Activated naive CD4-positive, alpha-beta T cell treated with anti-CD3 and anti-CD28 coated beads, Interleukin-2, amount 10 ng/mL, durations not matched to agents 7 days and 5 days (primary cell): ENCODE results near the gene N4BP2L1.

Experiments
- CTCF ChIA-PET: fragments of 350-600 bp; sonication (Branson Sonifier 250); formaldehyde crosslinking; loops from one replicate; lab custom pipeline; 2021; ENCODE audit warnings: antibody characterized with exemption; lab: Charles Lee
- DNase-seq: peaks from one replicate; pipeline ENCODE4 v3.0.0-alpha.2; 2020
- H3K27ac Mint-ChIP-seq: one replicate; pipeline ENCODE4 v1.8.0; 2021; ENCODE audit warnings: mild to moderate bottlenecking, moderate library complexity, mixed read lengths
- H3K27me3 Mint-ChIP-seq: one replicate; pipeline ENCODE4 v1.8.0; 2021; ENCODE audit warnings: mild to moderate bottlenecking, mixed read lengths
- H3K36me3 Mint-ChIP-seq: one replicate; pipeline ENCODE4 v1.8.0; 2021; ENCODE audit warnings: mixed read lengths
- H3K4me1 Mint-ChIP-seq: one replicate; pipeline ENCODE4 v1.8.0; 2021; ENCODE audit warnings: mixed read lengths
- H3K4me3 Mint-ChIP-seq: one replicate; pipeline ENCODE4 v1.8.0; 2021; ENCODE audit warnings: mild to moderate bottlenecking, moderate library complexity, mixed read lengths
- H3K9me3 Mint-ChIP-seq: one replicate; pipeline ENCODE4 v1.8.0; 2021; ENCODE audit warnings: mixed read lengths

N4BP2L1 gene

GRCh38 chr13:32426990-32427851 lies 709 bp downstream of the N4BP2L1 start:
- peaks cover 38% of the 10 kb centered on the region for H3K36me3 Mint-ChIP-seq
- no peaks in the 10 kb centered on the region for H3K27me3 Mint-ChIP-seq
- H3K4me1 Mint-ChIP-seq: peaks cover 42% of the 10 kb centered on the region
- peaks cover 2% of the 10 kb centered on the region for H3K9me3 Mint-ChIP-seq
- peak; percentile 75 for DNase-seq
- H3K27ac Mint-ChIP-seq: peak overlapping the region; percentile 99
- H3K4me3 Mint-ChIP-seq: peak overlapping the region; percentile 95
- CTCF ChIA-PET: interaction anchor here (1.0 to 1.8 kb wide), 5 partner anchors 18 to 591 kb away, joined by 3 to 4 read pairs (median 3); partner anchors contain the start of genes BRCA2 and ZAR1L

- Mint-ChIP-seq H3K27me3 (no peaks in the 10 kb centered on the region), H3K36me3 (peaks cover 45% of the 10 kb centered on the region), H3K4me1 (peaks cover 42% of the 10 kb centered on the region), H3K4me3 (peak overlapping the region; percentile 95), H3K27ac (peak overlapping the region; percentile 99), H3K9me3 (peaks cover 2% of the 10 kb centered on the region)
- CTCF ChIA-PET: interaction anchor here (1.2 to 1.8 kb wide), 3 partner anchors 18 to 161 kb away, joined by 3 to 4 read pairs (median 4); no protein-coding TSS in a partner anchor
- DNase-seq: peak; percentile 61
Measured at GRCh38 chr13:32426191-32426989, 1.5 kb downstream of the N4BP2L1 start.

- CTCF ChIA-PET: interaction anchor here (1.2 to 1.8 kb wide), 3 partner anchors 16 to 162 kb away, joined by 3 to 4 read pairs (median 4); no protein-coding TSS in a partner anchor
- peaks cover 3% of the 10 kb centered on the region for H3K9me3 Mint-ChIP-seq
- peak overlapping the region; percentile 99 for H3K27ac Mint-ChIP-seq
- peak overlapping the region; percentile 95 for H3K4me3 Mint-ChIP-seq
- no peaks in the 10 kb centered on the region for H3K27me3 Mint-ChIP-seq
- peaks cover 36% of the 10 kb centered on the region for H3K4me1 Mint-ChIP-seq
- no peak for DNase-seq
- H3K36me3 Mint-ChIP-seq: peaks cover 54% of the 10 kb centered on the region
Measured at GRCh38 chr13:32425158-32425557, 2.8 kb downstream of the N4BP2L1 start.

- no peak overlapping the region for H3K27ac Mint-ChIP-seq
Measured at GRCh38 chr13:32423592-32423991, 4.3 kb downstream of the N4BP2L1 start.

GRCh38 chr13:32419862-32420261 lies 8.1 kb downstream of the N4BP2L1 start:
- CTCF ChIA-PET: no interaction called here
- H3K27ac Mint-ChIP-seq: no peak overlapping the region
- DNase-seq: no peak
- H3K4me1 Mint-ChIP-seq: peaks cover 11% of the 10 kb centered on the region
- peaks cover 17% of the 10 kb centered on the region for H3K9me3 Mint-ChIP-seq
- H3K4me3 Mint-ChIP-seq: no peak overlapping the region
- peaks cover 73% of the 10 kb centered on the region for H3K36me3 Mint-ChIP-seq
- no peaks in the 10 kb centered on the region for H3K27me3 Mint-ChIP-seq

More at GRCh38 chr13:32423592-32423991, 4.3 kb downstream of the N4BP2L1 start:
- peaks cover 13% of the 10 kb centered on the region for H3K9me3 Mint-ChIP-seq
- no peaks in the 10 kb centered on the region for H3K27me3 Mint-ChIP-seq
- H3K36me3 Mint-ChIP-seq: peaks cover 67% of the 10 kb centered on the region
- CTCF ChIA-PET: interaction anchor here (1.5 kb wide), 1 partner anchor 15 kb away, joined by 6 read pairs; no protein-coding TSS in a partner anchor
- H3K4me1 Mint-ChIP-seq: peaks cover 27% of the 10 kb centered on the region
- no peak for DNase-seq
- H3K4me3 Mint-ChIP-seq: no peak overlapping the region

- Mint-ChIP-seq H3K27me3 (no peaks in the 10 kb centered on the region), H3K4me1 (no peaks in the 10 kb centered on the region), H3K4me3 (no peak overlapping the region), H3K9me3 (peaks cover 17% of the 10 kb centered on the region), H3K36me3 (peaks cover 59% of the 10 kb centered on the region), H3K27ac (peak overlapping the region; percentile 42)
- no peak for DNase-seq
- CTCF ChIA-PET: no interaction called here
Measured at GRCh38 chr13:32417995-32418394, 9.9 kb downstream of the N4BP2L1 start.

GRCh38 chr13:32415019-32415418 lies 12.9 kb downstream of the N4BP2L1 start:
- H3K27ac Mint-ChIP-seq: peak overlapping the region; percentile 11
- H3K4me3 Mint-ChIP-seq: no peak overlapping the region
- H3K27me3 Mint-ChIP-seq: no peaks in the 10 kb centered on the region
- no peaks in the 10 kb centered on the region for H3K4me1 Mint-ChIP-seq
- peaks cover 44% of the 10 kb centered on the region for H3K36me3 Mint-ChIP-seq
- DNase-seq: peak; percentile 38
- peaks cover 13% of the 10 kb centered on the region for H3K9me3 Mint-ChIP-seq
- CTCF ChIA-PET: no interaction called here

GRCh38 chr13:32414580-32414979 lies 13.3 kb downstream of the N4BP2L1 start:
- no peak overlapping the region for H3K27ac Mint-ChIP-seq
- H3K4me1 Mint-ChIP-seq: peaks cover 2% of the 10 kb centered on the region
- CTCF ChIA-PET: no interaction called here
- DNase-seq: no peak
- H3K4me3 Mint-ChIP-seq: no peak overlapping the region
- H3K9me3 Mint-ChIP-seq: peaks cover 9% of the 10 kb centered on the region
- peaks cover 43% of the 10 kb centered on the region for H3K36me3 Mint-ChIP-seq
- no peaks in the 10 kb centered on the region for H3K27me3 Mint-ChIP-seq

- CTCF ChIA-PET: interaction anchor here (1.5 kb wide), 1 partner anchor 16 kb away, joined by 3 read pairs; no protein-coding TSS in a partner anchor
- H3K36me3 Mint-ChIP-seq: peaks cover 39% of the 10 kb centered on the region
- no peak overlapping the region for H3K4me3 Mint-ChIP-seq
- H3K27ac Mint-ChIP-seq: no peak overlapping the region
- peaks cover 14% of the 10 kb centered on the region for H3K4me1 Mint-ChIP-seq
- H3K9me3 Mint-ChIP-seq: peaks cover 2% of the 10 kb centered on the region
- no peaks in the 10 kb centered on the region for H3K27me3 Mint-ChIP-seq
- DNase-seq: no peak
Measured at GRCh38 chr13:32413284-32413683, 14.6 kb downstream of the N4BP2L1 start.

- H3K9me3 Mint-ChIP-seq: no peaks in the 10 kb centered on the region
Measured at GRCh38 chr13:32409561-32410421, 18.1 kb downstream of the N4BP2L1 start.

GRCh38 chr13:32409001-32409313 lies 19.0 kb downstream of the N4BP2L1 start:
- Mint-ChIP-seq H3K4me1 (peaks cover 20% of the 10 kb centered on the region), H3K36me3 (peaks cover 40% of the 10 kb centered on the region), H3K27me3 (no peaks in the 10 kb centered on the region), H3K9me3 (no peaks in the 10 kb centered on the region), H3K27ac (no peak overlapping the region), H3K4me3 (no peak overlapping the region)
- DNase-seq: no peak
- CTCF ChIA-PET: interaction anchor here (0.6 to 1.5 kb wide), 5 partner anchors 15 to 260 kb away, joined by 3 to 6 read pairs (median 4); no protein-coding TSS in a partner anchor

More at GRCh38 chr13:32409561-32410421, 18.1 kb downstream of the N4BP2L1 start:
- Mint-ChIP-seq H3K27ac (no peak overlapping the region), H3K36me3 (peaks cover 40% of the 10 kb centered on the region), H3K27me3 (no peaks in the 10 kb centered on the region), H3K4me1 (peaks cover 20% of the 10 kb centered on the region), H3K4me3 (no peak overlapping the region)
- no peak for DNase-seq
- CTCF ChIA-PET: interaction anchor here (1.4 to 1.5 kb wide), 2 partner anchors 16 to 33 kb away, joined by 3 to 4 read pairs; no protein-coding TSS in a partner anchor

- no peak overlapping the region for H3K27ac Mint-ChIP-seq
- peaks cover 20% of the 10 kb centered on the region for H3K4me1 Mint-ChIP-seq
- no peak overlapping the region for H3K4me3 Mint-ChIP-seq
- peaks cover 40% of the 10 kb centered on the region for H3K36me3 Mint-ChIP-seq
- DNase-seq: no peak
- H3K9me3 Mint-ChIP-seq: no peaks in the 10 kb centered on the region
- CTCF ChIA-PET: interaction anchor here (0.6 to 1.5 kb wide), 5 partner anchors 16 to 260 kb away, joined by 3 to 6 read pairs (median 4); no protein-coding TSS in a partner anchor
- H3K27me3 Mint-ChIP-seq: no peaks in the 10 kb centered on the region
Measured at GRCh38 chr13:32408296-32409000, 19.5 kb downstream of the N4BP2L1 start.

GRCh38 chr13:32407854-32408253 lies 20.1 kb downstream of the N4BP2L1 start:
- Mint-ChIP-seq H3K4me3 (no peak overlapping the region), H3K27ac (no peak overlapping the region), H3K9me3 (no peaks in the 10 kb centered on the region), H3K4me1 (peaks cover 20% of the 10 kb centered on the region), H3K27me3 (no peaks in the 10 kb centered on the region), H3K36me3 (peaks cover 46% of the 10 kb centered on the region)
- CTCF ChIA-PET: interaction anchor here (1.0 to 1.5 kb wide), 3 partner anchors 16 to 173 kb away, joined by 3 to 6 read pairs (median 4); no protein-coding TSS in a partner anchor
- DNase-seq: no peak
